Hepatocyte (in vitro differentiated cells): ENCODE results near the gene OTOGL. TPM values are rescaled to one million over a fixed set of nuclear protein-coding genes. Genes with fewer than 3 reads are reported as not detected.

Source experiments
- DNase-seq: peaks from one replicate; pipeline ENCODE4 v3.0.0-alpha.2; 2016; ENCODE audit warnings: low spot score
- H2AFZ ChIP-seq: fragments of 200-600 bp; sonication (generic); 2 replicates; pipeline ENCODE4 v1.6.0; 2016; ENCODE audit warnings: antibody characterized with exemption, mild to moderate bottlenecking
- H3K27ac ChIP-seq: fragments of 200-600 bp; sonication (generic); 2 replicates; pipeline ENCODE4 v1.5.1; 2016; ENCODE audit warnings: mild to moderate bottlenecking
- H3K27me3 ChIP-seq: fragments of 200-600 bp; sonication (generic); 2 replicates; pipeline ENCODE4 v1.6.1; 2016
- H3K36me3 ChIP-seq: fragments of 200-600 bp; sonication (generic); replicated peaks from 2 replicates; pipeline ENCODE4 v1.5.1; 2016; ENCODE audit warnings: low read depth; ENCODE audit not compliant: insufficient read depth
- H3K4me1 ChIP-seq: fragments of 200-600 bp; sonication (generic); 2 replicates; pipeline ENCODE4 v1.5.1; 2016; ENCODE audit warnings: mild to moderate bottlenecking, moderate library complexity; ENCODE audit not compliant: insufficient read depth
- H3K4me2 ChIP-seq: fragments of 200-600 bp; sonication (generic); 2 replicates; pipeline ENCODE4 v1.6.0; 2016
- H3K4me3 ChIP-seq: fragments of 200-600 bp; sonication (generic); 2 replicates; pipeline ENCODE4 v1.5.1; 2016; ENCODE audit warnings: mild to moderate bottlenecking
- H3K79me2 ChIP-seq: fragments of 200-600 bp; sonication (generic); 2 replicates; pipeline ENCODE4 v1.6.0; 2017; ENCODE audit warnings: mild to moderate bottlenecking
- H3K9me2 ChIP-seq: fragments of 200-600 bp; sonication (generic); replicated peaks from 2 replicates; pipeline ENCODE4 v1.6.0; 2017; ENCODE audit warnings: mild to moderate bottlenecking; ENCODE audit not compliant: insufficient read depth
- H3K9me3 ChIP-seq: fragments of 200-600 bp; sonication (generic); 2 replicates; pipeline ENCODE4 v1.5.1; 2016; ENCODE audit warnings: low read depth, mild to moderate bottlenecking
- H4K20me1 ChIP-seq: fragments of 200-600 bp; sonication (generic); 2 replicates; pipeline ENCODE4 v1.6.0; 2016; ENCODE audit warnings: mild to moderate bottlenecking; ENCODE audit not compliant: insufficient read depth, poor library complexity, severe bottlenecking
- EZH2 ChIP-seq: fragments of 200-600 bp; sonication (generic); IDR thresholded peaks from 2 replicates; pipeline ENCODE4 v1.6.1; 2016; ENCODE audit warnings: antibody characterized with exemption, mild to moderate bottlenecking, borderline replicate concordance
- EZH2phosphoT487 ChIP-seq: fragments of 200-600 bp; sonication (generic); IDR thresholded peaks from one replicate; pipeline ENCODE4 v1.6.1; 2018; ENCODE audit warnings: antibody characterized with exemption, mild to moderate bottlenecking, low read depth, moderate library complexity; ENCODE audit not compliant: unreplicated experiment, severe bottlenecking
- WGBS: methylation state at CpG from one replicate; pipeline ENCODE4 v1.1.6; 2016; ENCODE audit warnings: low lambda C conversion rate; ENCODE audit errors: missing lambda C conversion rate; 5-methylcytosine and 5-hydroxymethylcytosine counted together
- polyA plus RNA-seq: library from polyadenylated mRNA; unstranded; fragments of >200 nt; fragmentation: Nextera tagmentation; extraction: Ambion mirVana; gene quantifications from 2 replicates; pipeline ENCODE4 v1.2.1, GENCODE V29; 2016
- total RNA-seq: library from RNA; depleted of rRNA; stranded (reverse); fragments of >200 nt; gene quantifications from 2 replicates; pipeline ENCODE4 v1.2.3, GENCODE V29; 2014
- TF ChIP-seq, protein P1 (sequence below): fragments of 200-600 bp; sonication (generic); IDR thresholded peaks from 2 replicates; pipeline ENCODE4 v1.5.1; 2016; ENCODE audit warnings: antibody characterized with exemption, mild to moderate bottlenecking; ENCODE audit not compliant: poor library complexity

OTOGL gene
- total and polyA plus RNA-seq, 2 experiments from 2014 or later = 0.33 TPM; not detected in 1

DNA sequence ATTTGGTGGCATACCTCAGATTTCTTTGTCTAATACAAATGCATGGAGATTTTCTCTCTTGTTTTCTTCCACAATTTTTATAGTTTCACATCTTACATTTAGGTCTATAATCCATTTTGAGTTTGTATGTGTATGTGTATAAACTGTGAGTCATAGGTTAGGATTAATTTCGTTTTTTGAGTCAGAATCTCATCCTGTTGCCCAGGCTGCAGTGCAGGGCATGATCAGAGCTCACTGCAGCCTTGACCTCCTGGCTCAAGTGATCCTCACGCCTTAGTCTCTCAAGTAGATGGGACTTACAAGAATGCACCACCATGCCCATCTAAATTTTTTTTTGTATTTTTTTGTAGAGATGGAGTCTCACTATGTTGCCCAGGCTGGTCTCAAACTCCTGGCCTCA, 71.6 kb downstream of the OTOGL start:
- Histone ChIP-seq H3K4me1 (no peaks in the 10 kb centered on the region), H3K36me3 (no peaks in the 10 kb centered on the region), H3K27ac (no peak overlapping the region), H3K79me2 (no peaks in the 10 kb centered on the region), H3K9me3 (no peaks in the 10 kb centered on the region), H3K9me2 (no peaks in the 10 kb centered on the region), H4K20me1 (no peaks in the 10 kb centered on the region), H3K4me2 (no peak overlapping the region), H2AFZ (no peak overlapping the region), H3K4me3 (no peak overlapping the region), H3K27me3 (no peaks in the 10 kb centered on the region)
- 73% methylated on average over 2 of the region's 2 CpGs for WGBS
- no peak for DNase-seq
- no peak for TF ChIP-seq EZH2phosphoT487

DNA sequence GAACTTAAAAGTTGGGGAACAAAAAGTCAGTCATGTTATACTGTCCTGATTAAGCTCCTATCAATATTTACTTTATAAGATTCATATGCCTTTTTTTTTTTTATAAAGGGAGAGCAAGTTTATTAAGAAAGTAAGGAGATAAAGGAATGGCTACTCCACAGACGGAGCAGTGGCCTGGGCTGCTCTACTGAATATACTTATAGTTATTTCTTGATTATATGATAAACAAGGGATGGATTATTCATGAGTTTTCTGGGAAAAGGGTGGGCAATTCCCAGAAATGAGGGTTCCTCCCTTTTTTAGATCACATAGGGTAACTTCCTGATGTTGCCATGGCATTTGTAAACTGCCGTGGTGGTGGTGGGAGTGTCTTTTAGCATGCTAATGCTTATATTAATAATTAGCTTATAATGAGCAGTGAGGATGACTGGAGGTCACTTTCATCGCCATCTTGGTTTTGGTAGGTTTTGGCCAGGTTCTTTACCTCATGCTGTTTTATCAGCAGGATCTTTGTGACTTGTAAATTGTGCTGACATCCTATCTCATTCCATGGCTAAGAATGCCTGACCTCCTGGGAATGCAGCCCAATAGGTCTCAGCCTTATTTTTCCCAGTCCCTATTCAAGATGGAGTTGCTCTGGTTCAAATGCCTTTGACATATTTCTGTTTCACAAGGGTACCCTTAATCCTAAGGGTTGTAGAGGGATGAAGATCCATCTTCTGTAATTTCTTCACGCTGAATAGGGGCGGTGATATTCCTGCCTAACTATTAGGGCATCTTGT, 73.9 kb downstream of the OTOGL start:
- no peak overlapping the region for H2AFZ ChIP-seq
- no peaks in the 10 kb centered on the region for H3K36me3 ChIP-seq
- no peaks in the 10 kb centered on the region for H3K9me2 ChIP-seq
- no peaks in the 10 kb centered on the region for H3K79me2 ChIP-seq
- H3K4me3 ChIP-seq = no peak overlapping the region
- DNase-seq = no peak
- no peaks in the 10 kb centered on the region for H4K20me1 ChIP-seq
- WGBS = 86% methylated on average over 5 of the region's 5 CpGs
- TF ChIP-seq EZH2 (no peak), EZH2phosphoT487 (no peak)
- H3K4me1 ChIP-seq = no peaks in the 10 kb centered on the region
- H3K27me3 ChIP-seq = no peaks in the 10 kb centered on the region
- no peak overlapping the region for H3K4me2 ChIP-seq
- no peaks in the 10 kb centered on the region for H3K9me3 ChIP-seq
- no peak overlapping the region for H3K27ac ChIP-seq

DNA sequence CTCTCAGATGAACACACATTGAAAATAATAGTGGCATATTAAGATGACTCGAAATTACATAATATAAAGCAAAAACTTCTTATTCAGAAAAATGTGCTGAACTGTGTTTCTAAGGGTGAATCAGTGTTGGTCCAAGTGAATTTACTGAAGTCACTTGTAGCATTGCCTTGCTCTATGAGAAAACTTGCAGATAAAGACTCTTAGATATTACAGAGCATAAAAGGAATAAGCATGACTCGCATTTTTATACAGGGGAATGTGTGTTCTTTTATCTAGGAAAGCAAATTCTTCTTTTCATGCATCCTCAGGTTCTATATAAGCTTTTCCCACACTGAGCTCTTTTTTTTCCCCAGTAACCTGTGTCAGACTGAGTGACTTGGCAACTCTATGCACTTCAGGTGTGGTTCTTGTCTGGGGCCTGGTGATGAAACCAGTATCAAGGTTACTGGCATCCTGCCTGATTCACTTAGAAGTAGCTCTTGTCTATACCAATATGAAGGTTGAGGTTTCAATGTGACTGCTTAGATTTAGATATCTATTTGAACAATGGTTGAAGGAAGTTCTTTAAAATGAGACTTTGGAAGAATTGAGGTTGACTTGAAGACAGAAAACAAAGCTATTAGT, 76.1 kb downstream of the OTOGL start:
- 89% methylated on average over 2 of the region's 2 CpGs for WGBS
- no peaks in the 10 kb centered on the region for H4K20me1 ChIP-seq
- H3K27ac ChIP-seq = no peak overlapping the region
- no peak overlapping the region for H2AFZ ChIP-seq
- TF ChIP-seq, protein P1, sequence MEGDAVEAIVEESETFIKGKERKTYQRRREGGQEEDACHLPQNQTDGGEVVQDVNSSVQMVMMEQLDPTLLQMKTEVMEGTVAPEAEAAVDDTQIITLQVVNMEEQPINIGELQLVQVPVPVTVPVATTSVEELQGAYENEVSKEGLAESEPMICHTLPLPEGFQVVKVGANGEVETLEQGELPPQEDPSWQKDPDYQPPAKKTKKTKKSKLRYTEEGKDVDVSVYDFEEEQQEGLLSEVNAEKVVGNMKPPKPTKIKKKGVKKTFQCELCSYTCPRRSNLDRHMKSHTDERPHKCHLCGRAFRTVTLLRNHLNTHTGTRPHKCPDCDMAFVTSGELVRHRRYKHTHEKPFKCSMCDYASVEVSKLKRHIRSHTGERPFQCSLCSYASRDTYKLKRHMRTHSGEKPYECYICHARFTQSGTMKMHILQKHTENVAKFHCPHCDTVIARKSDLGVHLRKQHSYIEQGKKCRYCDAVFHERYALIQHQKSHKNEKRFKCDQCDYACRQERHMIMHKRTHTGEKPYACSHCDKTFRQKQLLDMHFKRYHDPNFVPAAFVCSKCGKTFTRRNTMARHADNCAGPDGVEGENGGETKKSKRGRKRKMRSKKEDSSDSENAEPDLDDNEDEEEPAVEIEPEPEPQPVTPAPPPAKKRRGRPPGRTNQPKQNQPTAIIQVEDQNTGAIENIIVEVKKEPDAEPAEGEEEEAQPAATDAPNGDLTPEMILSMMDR = no peak
- no peak for TF ChIP-seq EZH2phosphoT487
- no peak overlapping the region for H3K4me2 ChIP-seq
- no peaks in the 10 kb centered on the region for H3K27me3 ChIP-seq
- H3K9me3 ChIP-seq = no peaks in the 10 kb centered on the region
- H3K36me3 ChIP-seq = no peaks in the 10 kb centered on the region
- no peaks in the 10 kb centered on the region for H3K9me2 ChIP-seq
- no peaks in the 10 kb centered on the region for H3K79me2 ChIP-seq
- H3K4me1 ChIP-seq = no peaks in the 10 kb centered on the region
- DNase-seq = no peak
- H3K4me3 ChIP-seq = no peak overlapping the region

DNA sequence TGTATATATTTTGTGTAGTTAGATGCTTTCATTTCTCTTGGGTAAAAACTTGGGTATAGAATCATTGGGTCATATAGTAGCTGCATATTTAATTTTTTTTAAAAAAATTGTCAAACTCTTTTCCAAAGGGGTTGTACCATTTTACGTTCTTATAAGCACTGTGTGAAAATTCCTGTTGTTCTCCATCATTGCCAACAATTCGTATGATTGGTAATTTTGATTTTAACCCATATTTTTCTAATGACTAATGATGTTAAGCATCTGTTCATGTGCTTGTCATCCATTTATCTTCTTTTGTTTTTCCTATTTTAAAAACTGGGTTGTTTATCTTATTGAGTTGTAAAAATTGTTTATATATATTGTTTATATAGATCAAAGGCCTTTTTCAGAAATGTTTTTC, 77.4 kb downstream of the OTOGL start:
- TF ChIP-seq, protein P1 = no peak
- TF ChIP-seq EZH2phosphoT487 = no peak
- no peak for TF ChIP-seq EZH2
- Histone ChIP-seq H3K4me2 (no peak overlapping the region), H2AFZ (no peak overlapping the region), H3K27ac (no peak overlapping the region), H3K4me1 (no peaks in the 10 kb centered on the region), H3K27me3 (no peaks in the 10 kb centered on the region), H3K79me2 (no peaks in the 10 kb centered on the region), H3K9me2 (no peaks in the 10 kb centered on the region), H3K36me3 (no peaks in the 10 kb centered on the region), H3K9me3 (no peaks in the 10 kb centered on the region), H4K20me1 (no peaks in the 10 kb centered on the region), H3K4me3 (no peak overlapping the region)
- WGBS = 93% methylated on average over 2 of the region's 2 CpGs
- no peak for DNase-seq
